OCI-M2 (cell line): ENCODE data around the gene SULF2.

Experiments used
- DNase-seq: peaks from one replicate; lab custom pipeline; 2025; ENCODE audit not compliant: unreplicated experiment; lab: John Stamatoyannopoulos, UW

SULF2 gene

DNA sequence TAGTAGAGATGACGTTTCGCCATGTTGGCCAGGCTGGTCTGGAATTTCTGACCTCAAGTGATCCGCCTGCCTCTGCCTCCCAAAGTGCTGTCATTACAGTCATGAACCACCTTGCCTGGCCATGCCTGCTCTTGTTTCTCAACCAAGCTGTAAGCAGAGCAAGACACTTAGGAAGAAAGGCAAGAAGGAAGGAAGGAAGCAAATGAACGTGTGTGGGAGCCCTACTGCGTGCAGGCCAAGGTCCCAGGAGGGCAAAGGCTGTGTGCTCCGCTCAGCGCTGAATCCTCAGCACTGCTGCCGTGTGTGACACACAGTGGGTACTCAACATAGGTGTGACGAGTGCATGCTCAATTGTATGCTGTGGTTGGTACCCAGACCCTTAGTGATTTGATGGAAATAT lies 47.4 kb downstream of the SULF2 start:
- DNase-seq, result no peak

DNA sequence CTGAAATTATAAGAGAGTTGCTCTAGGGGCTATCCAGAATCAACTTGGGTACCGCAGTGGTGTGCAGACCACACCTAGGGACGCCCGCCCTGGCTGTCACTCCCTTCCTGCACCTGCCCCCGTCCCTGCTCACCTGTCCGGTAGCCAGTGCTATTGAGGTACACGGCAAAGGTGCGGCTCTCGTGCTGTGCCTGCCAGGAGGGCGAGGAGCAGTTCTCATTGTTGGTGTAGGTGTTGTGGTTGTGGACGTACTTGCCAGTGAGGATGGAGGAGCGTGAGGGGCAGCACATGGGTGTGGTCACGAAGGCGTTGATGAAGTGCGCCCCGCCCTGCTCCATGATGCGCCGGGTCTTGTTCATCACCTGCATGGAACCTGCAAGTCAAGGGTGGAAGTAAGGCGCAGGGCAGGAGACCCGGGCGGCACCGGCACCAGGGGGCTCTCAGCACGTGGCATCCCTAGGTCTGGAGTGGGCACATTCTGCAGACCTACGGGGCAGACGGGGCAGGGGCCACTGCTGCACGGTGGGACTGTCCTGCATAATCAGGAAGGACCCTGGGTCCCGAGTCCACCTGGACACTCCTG lies 48.6 kb downstream of the SULF2 start:
- DNase-seq, result no peak

DNA sequence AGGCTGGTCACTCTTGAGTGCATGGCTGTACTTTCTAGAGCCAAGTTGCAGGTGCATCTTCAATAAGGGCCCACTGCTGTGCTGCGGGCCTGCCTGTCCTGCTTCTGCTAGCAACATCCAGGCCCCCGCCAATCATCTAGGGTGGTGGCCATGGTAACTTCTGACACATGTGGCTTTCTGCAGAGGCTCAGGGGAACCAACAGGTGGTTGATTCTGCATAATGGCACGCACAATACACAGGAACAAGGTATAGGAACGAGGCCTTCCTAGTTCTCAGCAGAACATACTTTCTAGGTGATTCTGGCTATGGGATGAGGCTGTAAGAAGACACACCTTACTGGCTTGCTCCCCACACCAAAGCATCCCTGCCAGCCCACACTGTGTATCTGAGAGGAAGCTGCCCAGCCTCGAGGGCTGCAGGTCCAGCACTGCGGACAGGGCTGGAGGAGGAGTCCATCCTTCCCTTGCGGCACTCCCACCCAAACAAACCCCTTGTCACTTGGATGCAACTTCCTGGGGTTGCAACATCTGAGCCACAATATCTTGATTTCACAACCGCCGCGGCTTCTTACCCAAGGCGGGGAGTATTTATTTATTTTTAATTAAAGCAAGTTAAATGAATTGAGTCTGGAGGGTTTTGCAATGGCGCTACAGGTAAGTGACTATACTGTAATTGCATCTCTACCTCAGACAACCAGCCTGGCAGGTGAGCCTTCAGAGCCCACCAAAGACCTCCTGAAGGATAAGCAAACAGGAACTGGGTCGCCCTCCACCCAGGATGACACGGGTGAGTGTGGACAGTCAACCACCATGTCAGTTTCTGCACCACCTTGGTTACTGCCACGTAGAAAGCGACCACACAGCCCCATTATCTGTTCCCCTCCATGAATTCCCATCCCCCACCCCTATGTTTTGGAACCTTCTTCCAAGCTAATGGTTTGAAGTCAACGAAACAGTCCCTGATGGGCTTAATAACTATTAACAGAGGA lies 49.6 kb downstream of the SULF2 start:
- DNase-seq, result no peak

DNA sequence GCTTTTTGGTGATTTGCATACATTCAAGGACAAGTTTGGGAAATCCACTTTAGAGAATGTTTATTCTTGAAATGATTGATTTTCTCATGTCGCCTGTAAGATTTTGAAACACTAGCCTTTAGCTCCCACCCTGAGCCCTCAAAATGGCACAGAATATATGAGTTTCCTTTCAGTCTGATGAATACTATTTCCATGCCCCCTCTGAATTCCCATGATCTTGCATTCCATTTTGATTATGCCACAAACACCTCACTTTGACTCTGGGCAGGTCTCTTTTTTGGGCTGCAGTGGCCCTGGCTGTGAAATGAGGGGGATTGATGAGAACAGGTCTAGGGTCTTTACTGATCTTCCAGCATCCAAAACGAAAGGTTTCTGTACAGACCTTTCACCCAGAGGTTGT lies 50.4 kb downstream of the SULF2 start:
- DNase-seq, result no peak

DNA sequence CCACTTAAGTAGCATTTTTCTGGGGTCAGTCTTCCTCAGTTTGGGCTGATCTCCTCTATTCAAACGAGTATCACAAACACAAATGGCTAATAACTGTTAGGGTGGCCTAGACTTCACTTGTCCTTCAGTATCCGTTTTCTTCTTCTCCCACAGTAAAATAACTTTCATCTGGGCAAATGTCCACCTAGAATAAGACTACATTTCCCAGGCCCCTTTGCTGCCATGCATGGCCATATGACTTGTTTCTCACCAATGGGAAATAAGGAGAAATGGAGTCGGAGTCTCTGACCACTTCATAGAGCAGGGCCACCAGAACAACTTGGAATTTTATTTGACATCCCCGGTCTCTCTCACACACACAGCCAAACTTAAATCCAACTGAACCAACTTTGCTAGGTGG lies 51.4 kb downstream of the SULF2 start:
- no peak for DNase-seq

DNA sequence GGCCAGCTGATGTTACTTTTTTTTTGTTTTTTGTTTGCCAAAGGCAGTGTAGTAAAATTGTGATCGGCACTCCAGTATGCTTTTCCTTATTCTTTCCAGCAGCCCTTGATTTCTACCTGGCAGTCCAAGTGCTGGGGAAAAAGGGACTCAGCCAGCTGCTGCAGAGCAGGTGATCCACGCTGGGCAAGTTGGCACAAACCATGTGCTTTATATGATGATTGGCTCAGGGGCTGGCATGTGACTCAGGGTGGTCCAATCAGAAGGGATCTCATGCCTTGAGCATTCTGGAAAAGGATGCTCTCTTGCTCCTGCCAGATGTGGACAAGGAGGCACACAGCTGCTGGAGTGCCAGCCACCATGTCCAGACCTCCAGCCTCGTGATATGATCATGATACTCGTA lies 54.5 kb downstream of the SULF2 start:
- no peak for DNase-seq

DNA sequence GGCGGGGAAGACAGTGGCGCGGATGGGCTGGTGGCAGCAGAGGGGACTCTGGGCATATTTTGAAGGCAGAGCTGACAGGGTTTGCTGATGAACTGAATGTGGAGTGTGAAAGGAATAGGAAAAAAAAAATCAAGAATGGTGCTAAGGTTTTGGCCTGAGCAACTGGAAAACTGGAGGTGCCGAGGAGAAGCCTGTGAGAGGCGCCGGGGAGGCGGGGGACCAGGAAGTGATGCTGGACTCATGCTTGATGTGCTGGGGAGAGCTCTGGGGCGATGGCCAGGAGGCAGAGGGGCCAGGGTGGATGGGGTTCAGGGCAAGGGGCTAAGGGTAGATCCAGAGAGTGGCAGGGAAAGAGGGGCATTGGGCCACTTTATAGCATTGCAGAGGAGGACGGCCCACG lies 55.8 kb downstream of the SULF2 start:
- no peak for DNase-seq

DNA sequence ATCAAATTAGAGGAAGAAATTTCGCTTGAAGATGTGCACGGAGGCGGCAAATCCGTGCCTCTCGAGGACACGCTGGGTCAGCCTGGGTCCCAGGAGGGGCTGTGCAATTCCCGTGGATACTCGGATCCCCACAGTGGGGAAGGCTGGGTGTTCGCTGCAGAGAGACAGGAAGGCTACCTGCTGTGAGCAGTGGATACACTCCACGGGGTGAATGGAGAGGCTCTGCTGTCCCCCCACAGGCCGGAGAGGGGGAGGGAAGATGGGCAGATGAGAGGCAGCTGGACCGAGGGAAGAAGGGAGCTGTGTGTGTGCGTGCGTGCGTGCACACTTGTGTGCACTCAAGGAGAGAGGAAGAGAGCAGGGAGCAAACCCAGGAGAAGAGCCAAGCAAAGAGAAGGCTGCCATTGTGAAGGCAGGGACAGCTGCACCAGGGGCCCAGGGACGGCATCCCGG lies 57.3 kb downstream of the SULF2 start:
- DNase-seq, result no peak

DNA sequence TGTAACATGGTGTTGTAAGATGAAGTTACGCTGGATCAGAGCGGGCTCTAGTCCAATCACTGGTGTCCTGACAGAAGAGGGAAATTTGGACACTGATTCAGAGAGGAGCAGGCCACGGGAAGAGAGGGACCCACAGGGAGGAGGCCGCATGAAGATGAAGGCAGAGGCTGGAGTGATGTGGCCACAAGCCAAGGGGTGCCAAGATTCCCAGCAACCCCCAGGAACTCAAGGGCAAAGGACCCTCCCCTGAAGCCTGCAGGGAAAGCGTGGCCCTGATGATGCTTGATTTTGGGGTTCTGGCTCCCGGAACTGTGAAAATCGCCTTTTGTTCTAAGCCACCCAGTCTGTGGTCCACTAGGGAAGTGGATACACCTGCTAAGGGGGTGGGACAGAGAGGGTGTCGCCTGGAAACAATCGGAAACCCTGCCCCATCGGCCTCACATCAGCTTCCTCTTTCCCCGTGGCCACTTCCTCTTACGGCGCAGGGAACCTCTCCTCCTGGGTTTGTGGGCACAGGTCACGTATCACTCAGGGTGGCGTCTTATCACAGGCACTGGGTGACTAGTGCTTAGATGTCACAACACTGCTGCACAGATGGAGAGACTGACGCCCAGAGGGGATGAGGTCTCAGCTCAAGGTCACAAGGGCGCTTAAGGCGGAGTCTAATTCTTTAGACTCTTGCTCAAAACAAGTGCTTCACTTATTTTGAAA lies 58.0 kb downstream of the SULF2 start:
- no peak for DNase-seq

DNA sequence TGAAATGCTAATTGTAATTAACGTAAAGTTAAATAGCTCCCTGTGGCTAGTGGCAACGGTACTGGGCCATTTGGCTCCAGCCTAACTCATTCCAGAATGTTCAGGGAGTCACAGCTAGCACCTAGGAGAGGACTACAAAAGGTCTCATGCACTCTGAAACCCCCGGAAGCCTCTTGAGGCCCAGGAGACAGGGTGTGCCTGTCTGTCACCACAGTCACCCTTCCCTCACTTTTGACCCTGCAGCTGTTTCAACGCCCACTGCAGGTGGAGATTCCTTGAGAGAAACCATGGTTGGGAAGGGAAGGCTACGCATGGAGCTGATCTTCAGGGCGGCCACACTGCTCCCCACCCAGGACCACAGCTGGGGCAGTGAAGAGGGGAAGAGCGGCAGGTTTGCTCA lies 58.6 kb downstream of the SULF2 start:
- DNase-seq, result no peak

DNA sequence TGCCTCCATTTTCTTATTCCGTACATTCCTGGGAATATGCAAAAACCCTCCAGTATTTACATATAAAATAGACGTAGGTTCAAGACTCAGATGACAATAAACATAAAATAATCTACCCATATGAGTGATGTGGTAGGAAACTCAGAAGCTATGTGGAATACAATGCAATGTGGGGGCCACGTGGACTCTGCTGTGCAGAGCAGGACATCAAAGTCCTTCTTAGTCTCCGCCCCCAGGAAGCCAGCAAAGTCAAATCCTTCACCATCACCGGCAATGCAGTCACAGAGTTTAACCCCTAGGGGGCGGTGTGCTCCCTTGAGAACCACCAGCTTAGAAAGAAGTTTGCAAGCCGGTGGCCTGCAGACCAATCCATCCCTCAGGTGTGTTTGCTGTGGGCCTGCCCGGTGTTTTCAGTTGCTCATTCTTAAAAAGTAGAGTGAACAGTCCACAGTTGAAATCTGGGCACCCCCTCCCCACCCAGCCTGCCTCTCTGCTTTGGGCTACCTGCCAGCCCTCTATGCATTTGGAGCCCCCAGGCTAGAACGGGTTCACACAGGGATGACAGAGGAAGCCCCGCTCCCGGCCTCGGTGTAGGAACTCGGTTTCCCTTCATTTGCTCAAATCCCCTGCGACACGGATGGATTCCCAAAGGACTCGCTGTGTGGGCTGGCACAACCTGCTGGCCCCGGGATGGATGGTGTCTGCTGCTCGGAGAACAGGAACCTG lies 59.9 kb downstream of the SULF2 start:
- no peak for DNase-seq

DNA sequence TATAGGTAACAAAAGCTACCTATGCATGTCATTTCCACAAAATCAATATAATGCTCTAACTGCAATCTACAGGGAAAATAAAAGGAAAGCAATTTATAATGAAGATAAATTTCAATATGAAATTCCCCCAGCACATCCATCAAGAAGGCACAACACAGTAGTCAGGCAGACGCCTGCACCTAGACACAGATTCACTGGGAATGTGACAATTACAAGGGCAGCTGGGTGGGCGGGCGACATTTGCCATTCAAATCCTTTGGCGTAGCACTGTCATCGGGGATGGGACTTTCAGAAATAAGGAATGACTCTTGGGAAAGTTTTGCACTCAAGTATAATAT lies 60.4 kb downstream of the SULF2 start:
- no peak for DNase-seq

DNA sequence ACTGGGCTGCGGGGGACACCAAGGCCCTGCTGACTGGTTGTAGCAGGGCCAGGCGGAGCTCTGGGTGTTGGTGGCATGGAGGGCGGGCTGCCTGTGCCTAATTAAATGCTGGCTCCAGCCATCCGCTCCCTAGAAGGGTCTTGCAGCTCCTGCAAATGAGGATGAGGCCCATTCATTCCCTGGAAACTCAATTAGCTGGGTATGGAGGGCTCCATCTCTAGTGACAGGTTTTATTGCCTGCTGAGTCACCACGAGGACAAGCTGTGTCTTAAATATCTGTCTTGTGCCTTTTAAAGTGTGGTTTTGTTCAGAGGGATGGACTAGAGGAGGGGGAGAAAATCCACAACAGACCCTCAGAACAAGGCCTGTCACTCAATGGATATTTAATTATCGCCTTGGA lies 60.9 kb downstream of the SULF2 start:
- no peak for DNase-seq

DNA sequence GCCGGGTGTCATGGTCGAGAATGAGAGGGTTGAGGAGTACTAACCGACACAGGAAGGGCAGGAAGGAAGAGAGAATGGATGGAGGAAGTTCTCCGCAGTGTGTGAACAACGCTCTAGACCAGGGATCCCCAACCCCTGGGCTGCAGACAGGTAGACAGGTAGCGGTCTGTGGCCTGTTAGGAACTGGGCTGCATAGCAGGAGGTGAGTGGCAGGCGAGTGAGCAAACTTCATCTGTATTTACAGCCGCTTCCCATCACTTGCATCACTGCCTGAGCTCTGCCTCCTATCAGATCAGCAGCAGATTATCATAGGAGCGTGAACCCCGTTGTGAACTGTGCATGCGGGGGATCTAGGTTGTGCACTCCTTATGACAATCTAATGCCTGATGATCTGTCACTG lies 62.0 kb downstream of the SULF2 start:
- no peak for DNase-seq

DNA sequence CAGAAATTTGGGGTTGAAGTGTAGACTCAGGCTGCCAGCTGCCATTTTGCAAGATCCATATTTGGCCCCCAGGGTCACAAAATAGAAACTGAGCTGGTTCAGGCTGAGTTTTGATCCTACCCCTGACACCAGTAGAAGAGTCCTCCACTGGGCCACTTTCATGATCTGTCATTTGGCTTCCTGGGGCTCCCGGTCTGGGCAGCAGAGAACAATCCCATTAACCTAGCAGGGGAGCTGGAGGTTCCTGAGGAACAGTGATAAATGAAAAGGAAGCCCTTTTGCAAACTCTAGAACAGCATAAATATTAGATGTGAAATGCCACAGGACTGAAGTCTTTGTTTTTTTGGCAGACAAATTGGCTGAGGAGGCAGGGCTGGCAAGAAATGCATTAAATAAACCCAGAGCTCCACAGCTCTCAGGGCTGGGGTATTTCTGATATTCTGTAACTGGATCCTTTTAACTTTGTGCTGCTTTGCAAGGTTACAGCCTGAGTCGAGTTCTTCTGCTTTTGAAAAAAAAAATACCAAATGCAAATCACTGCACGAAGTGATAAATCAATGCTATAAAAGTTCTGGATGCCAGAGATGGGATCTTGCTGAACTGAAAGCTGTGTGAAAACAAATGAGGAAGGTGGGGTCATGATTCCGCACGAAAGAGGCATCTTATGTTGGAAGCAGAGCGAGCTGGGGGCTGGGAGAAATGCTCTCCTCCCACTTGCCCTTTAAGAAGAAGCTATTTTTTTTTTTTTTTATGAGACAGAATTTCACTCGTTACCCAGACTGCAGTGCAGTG lies 64.4 kb downstream of the SULF2 start:
- no peak for DNase-seq

DNA sequence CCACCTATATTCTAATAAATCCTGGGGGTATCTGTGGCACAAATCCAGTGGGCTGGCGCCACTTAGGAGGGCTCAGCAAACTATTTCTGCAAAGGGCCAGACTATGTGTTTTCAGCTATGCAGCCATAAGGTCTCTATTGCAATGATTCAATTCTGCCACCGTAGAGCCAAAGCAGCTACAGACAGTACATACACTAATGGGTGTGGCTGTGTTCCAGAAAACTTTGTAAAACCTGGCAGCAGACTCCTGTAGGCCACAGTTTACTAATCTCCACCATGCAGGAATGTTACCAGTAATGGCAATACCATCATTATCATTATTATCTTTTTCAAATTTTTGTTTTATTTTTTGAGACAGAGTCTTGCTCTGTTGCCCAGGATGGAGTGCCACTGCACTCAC lies 65.7 kb downstream of the SULF2 start:
- DNase-seq, result no peak

DNA sequence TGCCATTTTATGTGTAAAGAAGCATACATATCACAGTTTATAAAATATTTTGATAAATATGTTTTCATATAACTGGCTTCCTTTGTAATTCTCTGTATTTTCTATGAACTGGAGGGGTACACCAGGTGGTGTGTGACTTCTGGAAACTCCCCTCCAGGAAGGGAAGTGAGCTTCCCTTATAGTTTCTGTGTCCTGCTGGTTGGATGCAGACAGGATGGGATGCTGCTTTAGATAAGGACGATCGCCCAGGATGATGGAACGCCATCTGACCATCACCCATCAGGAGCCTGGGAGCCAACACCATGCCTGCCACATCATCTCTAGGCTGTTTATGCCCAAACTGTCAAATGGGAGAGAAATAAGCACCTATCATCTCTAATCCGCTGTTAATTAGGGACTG lies 66.1 kb downstream of the SULF2 start:
- DNase-seq, result no peak

DNA sequence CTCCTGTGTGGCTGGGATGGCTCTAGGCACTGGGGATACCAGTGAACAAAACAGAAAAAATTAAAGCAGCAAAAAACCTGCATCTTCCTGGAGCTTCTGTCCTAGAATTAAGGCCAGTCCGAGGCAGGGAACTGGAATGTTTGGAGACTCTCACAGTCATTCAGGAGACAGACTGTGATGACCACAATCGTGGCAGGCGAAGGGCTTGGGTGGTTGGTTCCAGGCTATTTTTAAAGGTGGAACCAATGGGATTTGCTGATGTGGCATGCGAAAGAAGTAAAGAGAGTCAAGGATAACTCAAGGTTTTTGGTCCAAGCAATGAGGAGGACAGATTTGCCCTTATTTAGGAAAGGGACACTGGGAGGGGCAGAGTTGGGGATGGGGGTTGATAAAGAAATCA lies 66.9 kb downstream of the SULF2 start:
- DNase-seq, result no peak

DNA sequence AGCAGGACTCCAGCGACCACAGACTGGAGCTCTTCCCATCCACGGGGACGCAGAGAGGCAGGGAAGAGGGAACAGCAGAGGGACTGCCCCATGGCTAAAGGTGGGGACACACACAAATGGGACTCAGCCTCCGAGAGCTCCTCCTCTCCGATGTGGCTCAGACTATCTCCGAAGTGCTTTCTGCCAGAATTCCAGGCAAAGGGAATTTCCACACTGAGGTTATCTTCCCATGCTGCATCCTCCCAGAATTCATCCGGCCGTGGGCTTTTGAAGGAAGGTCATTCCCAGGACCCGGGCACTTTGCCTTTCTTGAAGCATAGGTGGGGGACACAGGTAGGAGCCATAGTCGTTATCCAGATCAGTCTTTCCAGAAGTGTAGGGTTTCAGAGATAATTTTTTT lies 67.9 kb downstream of the SULF2 start:
- no peak for DNase-seq

DNA sequence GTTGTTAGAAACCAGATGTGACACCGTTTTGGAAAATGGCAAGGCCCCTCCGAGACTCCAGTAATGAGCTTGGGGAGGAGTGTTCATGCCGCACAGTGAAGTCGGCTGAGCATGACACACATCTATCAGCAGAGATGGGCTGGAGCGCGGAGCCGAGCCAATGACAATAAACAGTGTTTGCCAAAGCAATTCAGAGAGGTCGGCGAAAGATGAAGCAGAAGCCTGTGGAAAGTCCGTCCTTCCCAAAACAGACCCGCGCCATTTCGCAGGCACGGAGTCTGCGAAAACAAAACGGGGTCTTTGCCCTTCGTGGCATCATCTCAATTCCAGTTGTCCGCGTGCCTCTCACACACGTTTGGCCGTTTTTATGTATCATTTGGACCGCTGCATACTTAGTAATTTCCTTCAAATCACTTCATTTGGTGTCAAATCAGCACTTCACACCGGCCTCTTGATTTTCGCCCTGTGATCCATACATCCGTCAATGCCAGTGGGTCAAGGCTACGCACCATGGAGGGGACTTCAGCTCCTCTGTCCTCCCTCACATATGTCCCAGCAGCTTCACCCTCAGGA lies 71.3 kb downstream of the SULF2 start:
- DNase-seq, result no peak
